Ramos (cell line): ENCODE measurements around the gene CTTNBP2NL.

Source experiments
- in situ Hi-C: fragments of 300-500 bp; cut with MboI; formaldehyde crosslinking; loops from one replicate; pipeline ENCODE4 v1.14.3; 2022; ENCODE audit warnings: low sequenced_read_pairs; ENCODE audit not compliant: unreplicated experiment

The CTTNBP2NL gene, protein sequence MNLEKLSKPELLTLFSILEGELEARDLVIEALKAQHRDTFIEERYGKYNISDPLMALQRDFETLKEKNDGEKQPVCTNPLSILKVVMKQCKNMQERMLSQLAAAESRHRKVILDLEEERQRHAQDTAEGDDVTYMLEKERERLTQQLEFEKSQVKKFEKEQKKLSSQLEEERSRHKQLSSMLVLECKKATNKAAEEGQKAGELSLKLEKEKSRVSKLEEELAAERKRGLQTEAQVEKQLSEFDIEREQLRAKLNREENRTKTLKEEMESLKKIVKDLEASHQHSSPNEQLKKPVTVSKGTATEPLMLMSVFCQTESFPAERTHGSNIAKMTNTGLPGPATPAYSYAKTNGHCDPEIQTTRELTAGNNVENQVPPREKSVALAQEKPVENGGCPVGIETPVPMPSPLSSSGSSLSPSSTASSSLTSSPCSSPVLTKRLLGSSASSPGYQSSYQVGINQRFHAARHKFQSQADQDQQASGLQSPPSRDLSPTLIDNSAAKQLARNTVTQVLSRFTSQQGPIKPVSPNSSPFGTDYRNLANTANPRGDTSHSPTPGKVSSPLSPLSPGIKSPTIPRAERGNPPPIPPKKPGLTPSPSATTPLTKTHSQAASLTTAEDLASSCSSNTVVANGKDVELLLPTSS

DNA sequence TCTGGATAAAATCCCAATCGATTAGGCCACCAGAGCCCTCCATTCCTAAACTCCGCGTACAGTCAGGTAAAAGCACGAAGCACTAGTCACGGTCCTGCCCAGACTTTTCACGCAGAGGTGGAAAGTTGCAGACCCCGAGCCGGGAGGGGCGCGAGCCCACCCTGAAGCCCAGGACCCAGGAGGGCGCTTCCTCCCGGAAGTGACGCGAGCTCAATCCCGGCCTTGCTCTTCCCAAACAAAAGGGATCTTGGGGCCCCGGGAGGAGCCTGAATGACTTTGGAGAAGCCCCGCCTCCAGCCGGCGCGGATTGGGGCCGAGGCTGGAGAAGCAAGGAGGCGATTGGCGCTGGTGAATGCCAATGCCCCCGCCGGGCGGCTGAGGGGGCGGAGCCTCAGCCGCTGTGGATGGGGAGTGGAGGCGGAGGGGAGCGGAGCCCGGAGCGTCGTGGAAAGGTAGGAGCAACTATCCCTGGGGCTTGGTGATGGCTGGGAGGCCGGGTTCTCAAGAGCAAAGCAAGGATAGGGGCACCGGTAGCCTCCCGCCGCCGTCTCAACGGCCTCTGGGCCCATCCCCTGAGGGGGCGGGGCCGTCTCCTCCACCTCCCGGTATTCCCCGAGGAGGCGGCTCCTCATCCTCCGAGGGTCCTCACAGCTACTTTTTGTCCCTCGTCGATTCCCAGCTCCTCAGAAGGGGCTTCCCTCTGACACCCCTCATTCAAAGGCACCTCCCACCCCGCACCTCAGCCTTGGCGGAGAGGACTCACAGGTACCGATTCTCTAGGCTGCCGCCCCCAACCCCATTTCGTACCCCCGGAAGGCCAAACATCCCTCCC, at the start of gene CTTNBP2NL:
CTTNBP2NL (plus strand) TSS at position 394 of the 832 bp plus-strand sequence. CDS start 19,952 bp downstream, outside the sequence.
- in situ Hi-C loops, result loop anchor here (10.0 kb wide), 1 partner anchor 219 kb away; the partner anchor contains the start of genes CAPZA1 and ST7L

DNA sequence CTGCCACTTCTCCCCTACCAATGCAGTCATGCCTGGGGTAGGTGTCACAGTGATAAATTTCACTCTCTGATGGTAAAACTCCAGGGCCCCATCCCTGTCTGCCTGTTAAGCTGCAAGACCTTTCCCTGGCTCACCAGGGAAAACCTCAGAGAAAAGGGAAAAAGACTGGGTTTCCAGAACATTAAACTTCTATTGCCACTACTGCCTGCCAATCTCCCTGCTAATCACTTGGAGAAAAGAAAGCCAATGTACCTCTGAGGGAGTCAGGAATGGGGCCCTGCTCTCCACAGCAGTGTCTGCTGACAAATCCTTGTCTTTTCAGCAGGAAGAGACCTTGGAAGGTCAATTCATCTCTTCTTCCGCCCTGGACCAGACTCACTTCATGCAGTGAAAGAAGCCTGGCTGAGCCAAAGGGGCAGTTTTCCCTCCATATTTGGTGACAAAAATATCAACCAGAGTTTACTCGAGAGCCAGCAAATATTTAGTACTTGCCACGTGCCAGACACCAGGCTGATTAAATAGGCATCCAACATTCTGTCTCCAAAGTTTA, 49.1 kb upstream of the CTTNBP2NL start:
- in situ Hi-C loops, result no loop called here

DNA sequence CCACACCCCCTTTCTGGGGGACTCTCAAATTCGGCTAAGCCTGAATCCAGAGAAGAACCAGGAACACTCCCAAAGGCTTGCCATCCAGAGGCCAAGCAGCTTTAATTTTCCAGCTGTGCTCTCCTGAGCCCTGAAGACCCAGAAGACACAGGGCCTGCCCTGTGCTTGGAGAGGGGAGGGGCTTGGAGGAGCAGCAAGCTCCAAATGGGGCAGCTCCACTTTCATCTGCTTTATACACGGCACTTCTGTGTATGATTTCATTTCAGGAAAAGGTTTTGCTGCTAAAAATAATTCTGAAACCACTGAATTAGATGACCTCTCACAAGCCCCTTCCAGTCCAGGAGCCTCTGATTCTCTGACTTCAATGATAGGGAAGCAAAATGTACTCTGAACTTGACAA, 39.2 kb upstream of the CTTNBP2NL start:
- in situ Hi-C loops, result loop anchor here (25.0 kb wide), 1 partner anchor 869 kb away; no protein-coding TSS in a partner anchor

DNA sequence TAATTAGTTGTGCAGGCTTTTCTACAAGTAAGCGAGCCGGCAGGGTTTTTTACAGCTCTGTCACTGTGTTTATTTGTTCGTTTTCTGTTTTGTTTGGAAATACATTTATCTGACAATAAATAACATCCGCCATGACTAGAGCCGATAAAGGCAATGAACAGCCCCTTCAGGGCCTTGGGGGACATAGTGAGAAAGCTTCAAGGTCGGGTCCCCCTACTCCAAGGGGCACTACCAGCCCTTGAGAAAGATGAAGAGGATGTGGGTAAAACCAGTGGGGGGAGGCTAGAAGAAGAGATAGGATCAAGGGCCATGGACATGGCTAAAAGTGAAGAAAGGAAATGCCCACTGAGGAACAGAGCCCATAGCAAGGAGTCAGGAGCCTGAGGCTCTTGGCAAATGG, 38.5 kb upstream of the CTTNBP2NL start:
- in situ Hi-C loops, result loop anchor here (25.0 kb wide), 1 partner anchor 870 kb away; no protein-coding TSS in a partner anchor

DNA sequence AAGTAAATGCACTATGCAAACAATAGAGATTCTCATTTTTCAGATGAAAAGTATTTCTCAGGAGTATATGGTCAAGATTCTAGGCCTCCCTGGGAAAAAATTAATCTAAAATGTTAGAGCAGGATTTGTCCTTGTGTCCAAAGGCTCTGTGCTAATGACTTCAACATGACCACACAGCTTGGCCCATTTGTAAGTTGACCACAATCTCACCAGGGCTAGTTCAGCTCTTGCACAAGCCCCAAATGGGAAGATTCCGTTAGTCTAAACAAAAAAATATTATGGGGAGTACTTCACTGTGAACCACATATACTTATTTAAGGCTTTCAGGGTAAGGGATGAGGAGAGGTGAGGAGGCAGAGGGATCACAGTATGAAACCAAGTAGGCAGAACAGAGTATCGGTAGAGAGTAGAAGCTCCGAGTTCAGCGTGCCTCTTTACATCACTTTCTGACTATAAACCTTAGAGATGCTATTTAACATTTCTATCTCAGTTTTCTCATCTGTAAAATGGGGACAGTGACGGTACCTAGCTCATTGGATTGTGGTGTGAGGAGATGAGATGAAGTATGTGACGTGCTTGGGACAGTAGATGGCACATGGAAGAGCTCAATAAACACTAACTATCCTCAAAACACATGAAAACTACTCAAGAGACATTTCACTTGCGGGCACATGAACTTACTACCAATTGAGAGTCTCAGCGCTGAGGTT, 37.8 kb upstream of the CTTNBP2NL start:
- in situ Hi-C loops, result loop anchor here (25.0 kb wide), 1 partner anchor 871 kb away; no protein-coding TSS in a partner anchor

DNA sequence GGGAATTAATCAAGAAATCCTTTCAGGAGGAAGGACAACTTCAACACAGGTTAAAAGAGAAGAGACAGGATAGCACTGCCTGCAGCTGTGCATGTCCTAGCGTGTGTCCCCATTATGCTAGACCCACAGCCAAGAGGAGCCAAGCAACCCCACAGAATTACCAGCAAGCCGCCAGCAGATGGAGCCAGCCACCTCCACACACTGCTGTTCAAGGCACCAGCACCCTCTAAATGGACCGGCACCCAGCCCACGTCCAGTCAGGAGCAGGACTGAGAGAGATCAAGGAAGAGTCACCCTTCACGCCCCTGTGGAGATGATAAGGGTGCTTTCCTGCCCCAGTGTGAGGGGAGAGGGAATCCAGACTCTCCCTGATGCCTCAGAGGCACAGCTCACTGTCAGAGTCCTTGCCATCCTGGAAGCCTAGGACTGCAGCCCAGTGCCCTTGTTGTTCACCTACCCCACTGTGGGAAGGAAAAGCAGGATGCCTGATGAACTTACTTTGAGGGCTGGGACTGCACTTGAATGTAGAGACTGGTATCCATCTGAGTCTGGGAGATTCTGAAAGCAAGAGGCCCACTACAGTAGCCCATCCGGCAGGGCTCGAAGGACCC, 37.1 kb upstream of the CTTNBP2NL start:
- in situ Hi-C loops, result loop anchor here (25.0 kb wide), 1 partner anchor 872 kb away; no protein-coding TSS in a partner anchor

DNA sequence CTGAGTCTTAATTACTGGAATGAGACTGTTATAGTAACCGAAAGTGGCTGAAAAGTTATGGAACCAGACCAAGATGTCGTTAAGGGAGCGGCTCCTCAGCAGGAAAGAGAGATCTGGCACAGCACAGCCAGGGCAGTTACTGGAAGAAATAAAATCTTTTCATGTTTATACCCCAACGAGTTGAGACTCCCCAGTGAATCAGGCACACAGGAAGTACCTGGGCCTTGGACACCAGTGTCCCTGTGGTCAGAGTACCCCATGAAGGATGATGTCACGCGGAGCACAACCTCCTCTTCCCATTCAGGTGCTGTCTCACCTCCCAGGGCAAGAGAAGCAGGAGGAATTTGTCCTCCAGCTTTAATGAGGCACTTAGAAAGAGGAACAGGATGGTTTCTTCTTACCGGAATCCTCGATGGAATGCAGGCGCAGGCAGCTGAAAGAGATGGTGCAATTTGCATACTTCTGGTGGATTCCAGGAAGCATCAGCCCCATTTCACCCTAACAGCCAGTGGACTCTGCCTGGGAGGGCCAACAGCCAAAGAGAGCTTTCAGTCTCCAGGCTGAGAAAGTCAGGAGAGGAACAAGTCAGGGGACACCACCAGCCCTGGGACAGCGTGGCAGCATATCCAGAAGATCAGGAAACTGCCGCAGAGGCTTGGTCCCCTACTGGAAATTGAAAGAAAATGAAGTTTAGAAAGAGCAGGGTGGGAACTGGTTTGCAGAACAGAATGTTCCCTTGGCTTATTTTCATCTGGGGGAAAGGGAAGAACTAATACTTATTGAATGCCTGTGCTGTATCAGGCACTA, 35.9 kb upstream of the CTTNBP2NL start:
- in situ Hi-C loops, result loop anchor here (25.0 kb wide), 1 partner anchor 873 kb away; no protein-coding TSS in a partner anchor

DNA sequence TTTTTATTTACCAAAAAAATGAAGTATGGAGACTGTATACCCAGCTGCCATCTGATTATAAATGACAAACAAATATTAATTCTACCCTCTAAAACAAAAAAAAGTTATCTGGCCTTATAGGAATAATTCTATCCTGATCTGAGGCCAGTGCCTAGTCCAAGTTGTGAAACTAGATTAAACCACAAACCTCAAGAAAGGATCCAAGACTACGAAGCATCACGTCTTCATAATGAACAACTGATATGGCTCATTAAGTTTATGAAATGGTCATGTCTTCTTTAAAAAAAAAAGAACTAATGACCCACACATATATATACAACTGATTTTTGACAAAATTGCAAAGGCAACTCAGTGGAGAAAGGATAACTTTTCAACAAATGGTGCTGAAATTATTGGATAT, 32.4 kb upstream of the CTTNBP2NL start:
- in situ Hi-C loops, result loop anchor here (25.0 kb wide), 1 partner anchor 876 kb away; no protein-coding TSS in a partner anchor

DNA sequence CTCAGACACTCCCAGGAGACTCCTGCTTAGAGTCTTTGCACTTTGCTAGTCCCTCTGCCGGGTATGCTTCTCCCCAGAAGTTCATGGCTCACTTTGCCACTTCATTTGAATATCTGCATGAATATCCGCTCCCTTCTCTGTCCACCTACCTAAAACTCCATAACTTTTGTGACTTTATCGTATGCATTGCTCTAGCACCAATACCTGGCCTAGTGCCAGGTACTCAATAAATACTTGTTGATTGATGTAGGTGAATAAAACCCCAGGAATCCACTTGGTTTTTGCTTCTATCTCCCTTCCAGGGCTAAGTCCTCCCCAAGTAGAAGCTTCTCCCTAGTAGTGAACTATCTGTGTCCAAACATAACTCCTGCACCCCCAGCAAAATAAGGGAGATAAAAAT, 27.8 kb upstream of the CTTNBP2NL start:
- in situ Hi-C loops, result loop anchor here (25.0 kb wide), 1 partner anchor 881 kb away; no protein-coding TSS in a partner anchor

DNA sequence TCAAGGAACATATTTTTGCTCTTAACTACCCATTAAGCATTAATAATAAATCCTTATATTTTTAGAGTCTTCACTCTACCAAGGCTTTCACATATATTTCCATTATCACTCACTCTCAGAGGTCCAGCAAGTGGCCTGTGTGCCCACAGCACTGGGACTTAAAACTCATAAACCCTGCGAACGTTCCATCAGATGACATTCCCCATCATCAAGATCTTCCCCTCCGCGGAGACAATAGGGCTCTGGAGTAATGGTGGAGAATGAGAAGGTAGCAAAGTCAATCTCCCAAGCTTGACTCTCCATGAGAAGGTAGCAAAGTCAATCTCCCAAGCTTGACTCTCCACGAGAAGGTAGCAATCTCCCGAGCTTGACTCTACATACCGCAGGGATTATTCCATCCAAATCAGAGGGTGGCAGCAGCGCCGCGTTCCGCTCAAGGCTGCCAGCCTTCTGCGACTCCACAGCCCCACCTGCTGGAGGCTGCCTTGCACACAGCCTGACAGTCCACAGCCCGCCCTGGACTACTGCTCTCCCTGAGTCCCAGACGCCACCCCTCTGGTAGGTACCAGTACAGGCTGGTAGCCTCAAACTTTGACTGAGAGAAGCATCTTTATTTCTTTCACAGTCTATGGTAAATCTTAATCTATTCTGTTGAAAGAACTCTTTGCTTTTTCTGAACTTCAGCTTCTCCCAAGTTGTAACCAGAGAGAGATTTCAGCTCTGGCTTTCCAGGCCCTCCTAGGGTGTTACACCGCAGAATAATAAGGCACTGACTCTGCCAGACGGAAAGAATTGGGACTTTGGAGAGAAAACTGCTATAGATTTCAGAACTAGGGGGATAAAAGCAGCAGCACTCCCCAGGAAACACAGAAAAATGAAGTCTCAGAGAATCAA, 26.4 kb upstream of the CTTNBP2NL start:
- in situ Hi-C loops, result loop anchor here (25.0 kb wide), 1 partner anchor 882 kb away; no protein-coding TSS in a partner anchor

DNA sequence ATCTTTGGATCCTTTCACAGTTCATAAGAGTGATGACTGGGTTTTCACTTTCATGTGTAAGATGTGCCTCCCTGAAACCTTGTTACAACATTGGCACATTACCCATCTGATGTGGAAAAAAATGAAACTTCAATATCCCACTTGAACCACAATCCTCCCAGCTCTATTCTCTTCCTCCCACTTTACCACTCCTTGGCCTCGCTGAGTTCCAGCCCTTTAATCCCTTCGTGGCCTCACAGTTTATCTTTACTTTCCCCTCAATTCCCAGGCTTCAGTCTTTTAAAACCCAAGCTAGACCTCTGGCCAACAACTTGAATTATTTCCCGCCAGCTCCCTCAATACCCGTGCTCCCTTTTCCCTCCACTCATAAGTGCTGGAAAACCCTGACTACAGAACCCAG, 25.0 kb upstream of the CTTNBP2NL start:
- in situ Hi-C loops, result loop anchor here (25.0 kb wide), 1 partner anchor 884 kb away; no protein-coding TSS in a partner anchor

DNA sequence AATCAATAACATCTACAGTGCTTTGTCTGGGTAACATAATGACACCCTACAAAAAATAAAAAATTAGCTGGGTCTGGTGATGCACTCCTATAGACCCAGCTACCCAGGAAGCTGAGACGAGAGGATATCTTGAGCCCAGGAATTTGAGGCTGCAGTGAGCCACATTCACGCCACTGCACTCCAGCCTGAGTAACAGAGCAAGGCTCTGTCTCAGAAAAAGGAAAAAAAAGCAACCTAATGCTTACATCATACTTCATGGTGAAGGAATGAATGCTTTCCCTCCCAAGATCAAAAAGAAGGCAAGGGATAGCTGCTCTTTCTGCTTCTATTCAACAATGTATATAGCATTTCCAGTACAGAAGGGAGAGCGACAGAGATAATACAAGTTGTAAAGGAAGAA, 24.2 kb upstream of the CTTNBP2NL start:
- in situ Hi-C loops, result loop anchor here (25.0 kb wide), 1 partner anchor 884 kb away; no protein-coding TSS in a partner anchor

DNA sequence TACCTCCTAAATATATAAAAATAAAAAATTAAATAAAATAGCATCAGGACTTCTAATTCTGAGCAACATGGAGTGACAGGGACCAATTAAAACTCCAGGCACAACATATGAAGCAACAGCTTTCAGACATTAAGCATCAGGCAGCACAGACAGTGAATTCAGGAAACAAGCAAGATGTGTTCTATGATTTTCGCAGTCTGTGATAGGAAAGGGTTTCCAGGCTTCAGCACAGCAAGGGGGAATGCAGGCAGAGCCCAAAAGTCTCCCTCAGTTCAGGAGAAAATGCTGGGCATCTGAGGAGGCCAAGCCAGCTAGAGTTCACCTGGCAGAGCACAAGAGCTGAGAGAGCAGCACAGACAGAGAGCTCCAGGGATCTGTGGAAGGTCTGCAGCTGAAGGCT, 22.2 kb upstream of the CTTNBP2NL start:
- in situ Hi-C loops, result loop anchor here (25.0 kb wide), 1 partner anchor 887 kb away; no protein-coding TSS in a partner anchor

DNA sequence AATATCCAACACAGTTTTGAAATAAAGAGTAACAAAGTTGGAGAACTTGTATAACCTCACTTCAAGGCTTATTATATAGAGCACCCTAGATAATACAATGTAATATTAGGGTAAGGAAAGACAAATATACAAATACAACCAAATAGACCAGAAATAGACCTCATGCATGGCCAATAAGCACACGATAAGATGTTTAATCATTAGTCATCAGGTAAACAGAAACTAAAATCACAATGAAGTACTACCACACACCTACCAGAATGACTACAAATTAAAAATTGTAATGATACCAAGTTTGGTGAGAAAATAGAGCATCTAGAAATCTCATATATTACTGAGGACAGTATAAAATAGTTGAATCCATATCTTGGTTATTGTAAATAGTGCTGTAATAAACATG, 20.3 kb upstream of the CTTNBP2NL start:
- in situ Hi-C loops, result no loop called here

DNA sequence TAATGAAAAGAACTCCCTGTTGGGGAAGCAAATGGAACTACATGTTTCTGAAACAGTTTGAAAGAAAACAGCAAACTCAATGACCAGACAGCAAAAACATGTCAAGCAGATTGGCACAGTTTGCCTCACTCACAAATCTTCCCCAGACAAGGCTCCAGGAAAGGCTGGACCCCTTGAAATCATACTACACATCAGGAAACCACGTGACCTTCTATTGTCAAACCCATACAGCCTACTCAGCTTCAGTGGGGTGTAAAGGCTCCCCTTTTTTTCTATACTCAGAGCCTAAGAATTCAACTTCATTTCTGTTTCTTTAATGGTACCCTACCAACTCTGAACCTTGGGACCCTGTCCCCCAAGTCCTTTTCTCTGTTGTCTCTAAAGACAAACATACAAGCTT, 15.7 kb upstream of the CTTNBP2NL start:
- in situ Hi-C loops, result no loop called here

DNA sequence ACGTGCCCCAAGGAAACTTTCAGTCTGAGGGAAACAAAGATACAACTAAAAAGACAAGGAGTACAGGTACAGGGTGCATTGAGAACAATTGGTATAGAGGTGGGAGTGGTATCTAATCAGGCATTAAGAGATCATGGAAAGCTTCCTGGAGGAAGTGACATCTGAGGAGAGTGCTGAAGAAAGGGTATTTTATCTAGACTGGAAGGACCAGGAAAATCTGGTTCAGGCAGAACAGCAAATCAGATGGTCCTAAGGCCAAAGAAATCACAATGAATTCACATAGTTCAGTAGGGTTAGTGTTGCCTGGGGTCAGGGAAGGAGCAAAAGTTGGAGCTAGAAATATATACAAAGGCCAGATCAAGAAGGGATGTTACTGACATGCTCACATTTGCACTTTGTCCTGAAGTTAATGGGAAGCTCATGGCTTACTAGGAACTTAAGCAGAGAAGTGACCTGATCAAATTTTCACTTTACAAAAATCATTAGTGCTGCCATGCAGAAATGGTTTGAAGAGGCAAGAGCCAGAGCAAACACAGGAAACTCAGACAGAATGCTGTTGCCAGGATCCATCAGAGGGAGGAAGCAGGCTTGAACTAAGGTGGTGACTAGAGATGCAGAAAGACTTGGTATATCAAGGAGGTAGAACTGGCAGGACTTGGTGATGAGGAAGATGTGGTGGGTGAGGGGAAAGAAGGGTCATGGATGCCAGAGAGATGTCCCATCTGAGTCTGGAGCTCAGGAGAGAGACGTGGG, 14.5 kb upstream of the CTTNBP2NL start:
- in situ Hi-C loops, result no loop called here
